Esophagus muscularis mucosa (tissue), 3 donors: Measurements from ENCODE around the gene TLDC2.

Experiments
- POLR2AphosphoS5 ChIP-seq, 2 donors: sonication (generic); formaldehyde crosslinking; IDR thresholded peaks; one replicate each; pipeline ENCODE4 v1.6.1; 2017; ENCODE audit warnings: antibody characterized with exemption in 2 of 2
- TF ChIP-seq, protein P1 (sequence below), 3 experiments: fragments of 200-600 bp in 2 of 3; fragments of 450-650 bp in 1 of 3; sonication (generic) in 2 of 3; IDR thresholded peaks; one replicate each; pipeline ENCODE4 v1.5.1; 2017 to 2019; ENCODE audit warnings: antibody characterized with exemption in 3 of 3, mild to moderate bottlenecking in 2 of 3, moderate library complexity in 1 of 3

DNA sequence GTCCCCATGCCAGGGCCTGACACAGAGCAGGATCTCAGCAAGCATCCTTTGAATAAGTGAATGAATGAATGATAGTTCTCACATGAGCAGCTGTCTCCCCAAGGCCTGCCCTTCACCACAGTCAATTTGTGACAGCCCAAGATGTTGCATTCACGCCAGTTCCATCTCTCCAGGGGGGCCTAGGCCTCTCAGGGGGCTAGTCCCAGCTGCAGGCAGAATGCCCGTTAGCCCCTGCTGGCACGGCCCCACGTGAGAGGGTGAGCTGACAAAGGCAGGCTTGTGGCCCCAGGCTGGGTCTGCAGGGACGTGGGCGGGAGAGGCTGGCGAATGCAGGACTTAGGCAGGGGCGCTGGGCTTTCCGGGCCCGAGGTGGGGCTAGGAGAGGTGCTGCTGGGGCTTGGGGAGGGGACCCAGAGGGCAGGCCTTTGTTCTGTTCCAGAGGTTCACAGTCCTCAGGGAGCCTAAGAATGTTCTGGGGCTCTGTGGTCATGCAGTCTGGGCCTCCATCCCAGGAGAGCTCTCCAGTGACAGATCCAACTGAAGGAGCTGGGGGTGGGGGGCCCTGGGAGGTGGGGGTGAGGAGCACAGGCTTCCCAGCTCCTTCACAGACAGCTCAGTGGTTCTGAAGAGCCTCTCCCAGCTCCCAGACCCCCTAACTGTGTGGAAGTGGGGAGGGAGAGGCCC is 30.5 kb upstream of the TLDC2 start:
- TF ChIP-seq, protein P1, sequence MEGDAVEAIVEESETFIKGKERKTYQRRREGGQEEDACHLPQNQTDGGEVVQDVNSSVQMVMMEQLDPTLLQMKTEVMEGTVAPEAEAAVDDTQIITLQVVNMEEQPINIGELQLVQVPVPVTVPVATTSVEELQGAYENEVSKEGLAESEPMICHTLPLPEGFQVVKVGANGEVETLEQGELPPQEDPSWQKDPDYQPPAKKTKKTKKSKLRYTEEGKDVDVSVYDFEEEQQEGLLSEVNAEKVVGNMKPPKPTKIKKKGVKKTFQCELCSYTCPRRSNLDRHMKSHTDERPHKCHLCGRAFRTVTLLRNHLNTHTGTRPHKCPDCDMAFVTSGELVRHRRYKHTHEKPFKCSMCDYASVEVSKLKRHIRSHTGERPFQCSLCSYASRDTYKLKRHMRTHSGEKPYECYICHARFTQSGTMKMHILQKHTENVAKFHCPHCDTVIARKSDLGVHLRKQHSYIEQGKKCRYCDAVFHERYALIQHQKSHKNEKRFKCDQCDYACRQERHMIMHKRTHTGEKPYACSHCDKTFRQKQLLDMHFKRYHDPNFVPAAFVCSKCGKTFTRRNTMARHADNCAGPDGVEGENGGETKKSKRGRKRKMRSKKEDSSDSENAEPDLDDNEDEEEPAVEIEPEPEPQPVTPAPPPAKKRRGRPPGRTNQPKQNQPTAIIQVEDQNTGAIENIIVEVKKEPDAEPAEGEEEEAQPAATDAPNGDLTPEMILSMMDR (IDR thresholded peaks at IDR 0.05) = no peak
- TF ChIP-seq POLR2AphosphoS5 (IDR thresholded peaks at IDR 0.05) = no peak
